ENCODE measurements around the gene ITCH.

The ITCH gene

DNA sequence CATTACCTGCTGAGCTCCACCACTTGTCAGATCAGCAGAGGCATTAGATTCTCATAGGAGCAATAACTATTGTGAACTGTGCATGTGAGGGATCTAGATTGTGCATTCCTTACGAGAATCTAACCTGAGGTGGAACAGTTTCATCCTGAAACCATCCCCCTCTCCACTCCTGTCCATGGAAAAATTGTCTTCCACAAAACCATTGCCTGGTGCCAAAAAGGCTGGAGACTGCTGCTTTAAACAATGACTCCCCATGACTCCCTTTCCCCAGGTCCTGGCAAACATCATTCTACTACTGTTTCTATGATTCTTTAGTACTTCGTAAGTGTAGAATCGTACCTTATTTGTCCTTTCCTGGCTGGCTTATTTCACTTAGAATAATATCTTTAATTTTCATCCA, 143.4 kb downstream of the ITCH start:
- TF ChIP-seq, protein P1, sequence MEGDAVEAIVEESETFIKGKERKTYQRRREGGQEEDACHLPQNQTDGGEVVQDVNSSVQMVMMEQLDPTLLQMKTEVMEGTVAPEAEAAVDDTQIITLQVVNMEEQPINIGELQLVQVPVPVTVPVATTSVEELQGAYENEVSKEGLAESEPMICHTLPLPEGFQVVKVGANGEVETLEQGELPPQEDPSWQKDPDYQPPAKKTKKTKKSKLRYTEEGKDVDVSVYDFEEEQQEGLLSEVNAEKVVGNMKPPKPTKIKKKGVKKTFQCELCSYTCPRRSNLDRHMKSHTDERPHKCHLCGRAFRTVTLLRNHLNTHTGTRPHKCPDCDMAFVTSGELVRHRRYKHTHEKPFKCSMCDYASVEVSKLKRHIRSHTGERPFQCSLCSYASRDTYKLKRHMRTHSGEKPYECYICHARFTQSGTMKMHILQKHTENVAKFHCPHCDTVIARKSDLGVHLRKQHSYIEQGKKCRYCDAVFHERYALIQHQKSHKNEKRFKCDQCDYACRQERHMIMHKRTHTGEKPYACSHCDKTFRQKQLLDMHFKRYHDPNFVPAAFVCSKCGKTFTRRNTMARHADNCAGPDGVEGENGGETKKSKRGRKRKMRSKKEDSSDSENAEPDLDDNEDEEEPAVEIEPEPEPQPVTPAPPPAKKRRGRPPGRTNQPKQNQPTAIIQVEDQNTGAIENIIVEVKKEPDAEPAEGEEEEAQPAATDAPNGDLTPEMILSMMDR (IDR thresholded peaks at IDR 0.05): no peak
- Histone ChIP-seq H3K27ac (no peak overlapping the region), H3K27me3 (no peaks in the 10 kb centered on the region), H3K4me3 (no peak overlapping the region), H3K9me3 (no peaks in the 10 kb centered on the region), H3K4me1 (no peaks in the 10 kb centered on the region), H3K36me3 (peaks cover 24 to 55% (median 49%) of the 10 kb centered on the region in 3 donors)
- intact Hi-C loops (cut with DNase I; ENCODE audit: low total_unique reads): no loop called here
- no peak for DNase-seq

- no peak overlapping the region for H3K4me3 ChIP-seq
- intact Hi-C loops (cut with DNase I; ENCODE audit: low total_unique reads): no loop called here
- H3K36me3 ChIP-seq: peaks cover 24 to 53% (median 49%) of the 10 kb centered on the region in 3 donors
- no peaks in the 10 kb centered on the region for H3K4me1 ChIP-seq
- TF ChIP-seq, protein P1 (IDR thresholded peaks at IDR 0.05): no peak
- no peaks in the 10 kb centered on the region for H3K27me3 ChIP-seq
- no peaks in the 10 kb centered on the region for H3K9me3 ChIP-seq
- no peak overlapping the region for H3K27ac ChIP-seq
- no peak for DNase-seq
These were observed 144.8 kb downstream of the ITCH start for GRCh38 chr20:34507702-34508413.

DNA sequence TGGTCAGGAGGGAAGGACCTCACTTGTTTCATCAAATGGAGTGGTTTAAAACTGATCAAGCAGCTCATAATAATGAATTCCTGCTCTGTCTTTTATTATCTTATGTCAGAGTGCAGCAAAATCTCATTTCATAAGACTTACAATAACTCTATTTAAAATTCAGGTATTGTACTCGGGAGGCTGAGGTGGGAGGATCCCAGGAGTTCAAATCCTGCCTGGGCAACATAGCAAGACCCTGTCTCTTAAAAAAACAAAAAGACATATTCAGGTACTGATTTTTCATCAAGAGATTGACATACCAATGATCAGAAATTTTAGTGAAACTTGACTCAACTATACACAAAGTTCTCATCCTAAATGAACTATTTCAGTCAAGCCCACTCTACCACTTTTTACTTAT, 147.5 kb downstream of the ITCH start:
- Histone ChIP-seq H3K36me3 (peaks cover 15 to 36% (median 32%) of the 10 kb centered on the region in 3 donors), H3K4me1 (peaks cover 0 to 12% (median 2%) of the 10 kb centered on the region in 4 donors), H3K9me3 (no peaks in the 10 kb centered on the region), H3K27ac (no peak overlapping the region), H3K27me3 (no peaks in the 10 kb centered on the region), H3K4me3 (no peak overlapping the region)
- DNase-seq: no peak
- intact Hi-C loops (cut with DNase I; ENCODE audit: low total_unique reads): no loop called here
- TF ChIP-seq, protein P1 (IDR thresholded peaks at IDR 0.05): no peak

- H3K27me3 ChIP-seq: no peaks in the 10 kb centered on the region
- TF ChIP-seq, protein P1 (IDR thresholded peaks at IDR 0.05): no peak
- no peaks in the 10 kb centered on the region for H3K9me3 ChIP-seq
- peaks cover 0 to 15% (median 2%) of the 10 kb centered on the region in 4 donors for H3K4me1 ChIP-seq
- intact Hi-C loops (cut with DNase I; ENCODE audit: low total_unique reads): no loop called here
- H3K36me3 ChIP-seq: peaks cover 5 to 24% (median 19%) of the 10 kb centered on the region in 3 donors
- no peak overlapping the region for H3K27ac ChIP-seq
- no peak overlapping the region for H3K4me3 ChIP-seq
- no peak for DNase-seq
These were observed 148.8 kb downstream of the ITCH start for GRCh38 chr20:34511891-34512265.

DNA sequence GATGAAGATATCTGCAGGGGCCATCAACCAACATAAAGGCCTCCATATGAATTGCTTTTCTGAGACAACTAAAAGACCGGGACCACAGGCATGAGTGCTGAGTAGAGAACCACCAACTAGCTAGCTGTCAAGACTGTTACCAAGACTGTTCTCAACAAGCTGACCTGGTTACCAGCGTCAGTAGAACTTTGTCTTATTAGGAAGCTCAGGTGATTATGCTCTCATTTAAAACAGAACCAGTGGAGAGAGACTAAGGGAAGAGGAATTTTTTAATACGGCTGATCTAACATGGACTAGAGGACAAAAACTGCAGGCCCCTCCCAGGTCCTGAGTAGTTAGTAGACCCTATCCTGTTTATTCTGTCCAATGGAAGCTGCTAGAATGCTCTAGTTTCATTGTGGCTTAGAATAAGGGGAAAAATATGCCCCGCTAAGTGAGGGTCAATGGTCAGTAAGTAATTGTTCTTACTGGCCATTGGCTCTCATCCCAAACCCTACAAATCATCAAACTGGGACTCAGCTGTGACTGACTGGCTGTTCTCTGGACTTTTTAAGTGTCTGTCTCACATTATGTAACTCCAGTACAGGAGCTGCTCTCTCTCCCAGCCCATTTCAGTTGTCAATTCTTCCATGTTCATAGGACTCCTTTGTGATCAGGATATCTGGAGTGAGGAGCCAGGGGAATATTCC, 149.3 kb downstream of the ITCH start:
- peaks cover 0 to 20% (median 3%) of the 10 kb centered on the region in 4 donors for H3K4me1 ChIP-seq
- no peaks in the 10 kb centered on the region for H3K9me3 ChIP-seq
- no peaks in the 10 kb centered on the region for H3K27me3 ChIP-seq
- DNase-seq: no peak
- TF ChIP-seq, protein P1 (IDR thresholded peaks at IDR 0.05): no peak
- H3K4me3 ChIP-seq: no peak overlapping the region
- intact Hi-C loops (cut with DNase I; ENCODE audit: low total_unique reads): no loop called here
- peaks cover 5 to 23% (median 18%) of the 10 kb centered on the region in 3 donors for H3K36me3 ChIP-seq
- H3K27ac ChIP-seq: no peak overlapping the region

Measured in tibial artery (tissue), 4 donors.